GM21723 (cell line): ENCODE measurements around the gene MEP1B.
"Not testable (repeated sequence)": the region's sequence is repeated elsewhere in the genome, so short reads cannot be mapped to it uniquely, and the experiment has no call there.

Experiments used
- ATAC-seq: cut with Tn5 transposase; IDR thresholded peaks from one replicate; pipeline ENCODE4 v1.9.1; 2021; ENCODE audit warnings: mild to moderate bottlenecking, moderate library complexity; ENCODE audit not compliant: unreplicated experiment

The MEP1B gene

DNA sequence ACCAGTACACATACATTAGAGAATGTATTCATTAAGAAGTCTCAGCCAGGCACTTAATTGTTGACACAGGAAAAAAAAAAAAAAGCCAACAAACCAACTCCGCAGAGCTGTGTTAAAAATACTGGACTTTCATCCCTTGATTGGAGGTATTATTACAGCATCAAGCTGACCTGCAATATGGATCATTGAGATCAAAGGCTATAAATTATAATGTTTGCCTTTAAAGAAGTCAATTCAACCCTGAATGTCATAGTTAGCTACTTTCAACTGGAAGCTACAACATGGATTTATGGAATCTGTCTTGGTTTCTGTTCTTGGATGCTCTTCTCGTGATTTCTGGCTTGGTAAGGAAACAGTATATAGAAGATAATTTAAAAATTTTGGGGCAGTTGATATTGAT lies at the start of gene MEP1B:
MEP1B (plus strand) TSS at position 250 of the 400 bp plus-strand sequence; CDS start at position 282, 32 bp downstream.
- ATAC-seq = no peak

DNA sequence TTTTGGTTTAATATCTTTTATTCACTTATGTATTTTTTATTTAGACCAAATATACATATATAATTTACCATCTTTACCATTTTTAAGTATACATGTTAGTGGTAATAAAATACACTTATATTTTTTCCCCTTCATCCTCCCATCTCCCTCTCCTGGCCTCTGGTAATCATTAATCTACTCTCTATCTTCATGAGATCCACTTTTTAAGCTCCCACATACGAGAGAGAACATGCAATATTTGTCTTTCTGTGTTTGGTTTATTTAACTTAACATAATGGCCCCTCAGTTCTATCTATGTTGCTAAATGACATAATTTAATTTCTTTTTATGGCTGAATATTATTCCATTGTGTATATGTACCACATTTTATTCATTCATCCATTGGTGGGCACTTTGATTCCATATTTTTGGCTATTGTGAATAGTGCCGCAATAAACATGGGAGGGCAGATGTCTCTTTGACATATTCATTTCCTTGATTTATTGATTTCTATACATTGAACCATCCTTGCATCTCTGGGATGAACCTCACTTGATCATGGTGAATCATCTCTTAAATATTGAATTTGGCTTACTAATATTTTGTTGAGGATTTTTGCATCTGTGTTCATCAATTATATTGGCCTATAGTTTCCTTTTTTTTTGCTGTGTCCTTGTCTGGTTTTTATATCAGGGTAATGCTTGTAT lies 41.5 kb upstream of the MEP1B start:
- ATAC-seq = no peak

DNA sequence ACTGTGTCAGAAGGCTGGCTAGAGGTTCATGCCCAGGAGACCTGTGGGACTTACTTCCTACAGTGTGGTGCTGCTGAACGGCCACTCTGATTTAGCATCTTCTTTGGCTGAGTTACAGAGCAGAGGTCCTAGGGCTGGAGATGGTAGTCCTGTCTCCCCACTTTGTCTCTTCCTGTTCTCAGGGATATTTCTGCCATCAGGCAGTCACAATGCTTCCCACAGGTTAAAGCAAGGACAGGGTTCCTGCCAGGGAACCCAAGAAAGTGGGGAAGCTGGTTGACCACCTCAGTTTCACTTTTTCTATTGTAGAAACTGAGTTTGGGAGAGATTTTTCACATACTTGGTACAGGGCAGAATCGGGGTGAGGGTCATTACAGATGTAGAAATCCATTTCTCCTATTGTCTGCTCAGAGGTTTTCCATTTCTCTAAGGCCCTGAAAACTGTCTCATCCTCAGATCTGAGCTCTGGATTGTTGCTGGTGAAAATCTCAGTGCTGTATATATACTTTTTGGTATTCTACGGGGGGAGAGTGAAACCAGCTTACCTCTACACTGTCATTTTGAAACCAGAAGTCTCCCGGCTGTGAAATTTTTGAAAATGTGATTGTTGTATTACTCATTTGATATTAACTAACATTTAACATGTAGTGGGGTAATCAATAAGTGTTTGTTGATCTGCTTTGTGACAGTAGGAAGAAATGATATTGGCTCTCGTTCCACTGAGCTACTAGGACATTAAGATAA lies 37.0 kb upstream of the MEP1B start:
- peak; percentile 88 for ATAC-seq

DNA sequence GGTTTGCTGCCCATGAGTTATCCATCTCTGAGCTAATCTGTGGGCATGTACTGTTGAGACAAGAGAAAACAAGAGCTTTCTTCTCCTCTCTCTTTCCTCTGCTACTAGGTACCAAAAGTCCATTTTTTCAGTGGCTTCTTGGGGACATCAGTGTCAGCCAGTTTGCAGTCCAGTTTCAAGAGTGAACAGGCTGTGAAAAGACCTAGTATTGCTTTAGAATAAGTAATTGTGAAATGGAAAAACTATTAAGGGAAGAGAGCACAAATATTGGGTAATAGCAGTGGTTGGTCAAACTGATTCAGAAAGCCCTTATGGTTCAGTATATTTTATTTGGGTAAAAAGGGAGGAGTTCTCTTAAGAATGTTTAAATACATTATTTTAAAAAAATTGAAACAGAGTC lies 33.0 kb upstream of the MEP1B start:
- ATAC-seq = no peak

DNA sequence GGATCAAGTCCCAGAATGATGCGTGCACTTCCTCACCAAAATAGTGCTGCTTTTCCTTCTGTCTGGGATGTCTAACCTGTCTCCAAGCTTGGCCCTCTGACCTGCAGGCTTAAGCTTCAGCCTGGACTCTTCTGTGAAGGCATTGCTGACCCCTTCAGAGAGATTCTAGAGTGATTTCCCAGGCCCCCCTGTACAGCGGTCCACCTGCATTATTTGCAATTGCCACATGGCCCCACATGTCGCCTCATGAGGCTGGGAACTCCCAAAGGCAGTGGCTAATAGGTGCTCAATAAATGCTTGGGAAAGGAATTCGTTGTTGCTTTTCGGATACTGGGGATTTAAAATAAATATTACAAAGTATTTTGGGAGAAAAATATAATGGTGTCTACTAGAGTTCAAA lies 32.3 kb upstream of the MEP1B start:
- ATAC-seq = no peak

DNA sequence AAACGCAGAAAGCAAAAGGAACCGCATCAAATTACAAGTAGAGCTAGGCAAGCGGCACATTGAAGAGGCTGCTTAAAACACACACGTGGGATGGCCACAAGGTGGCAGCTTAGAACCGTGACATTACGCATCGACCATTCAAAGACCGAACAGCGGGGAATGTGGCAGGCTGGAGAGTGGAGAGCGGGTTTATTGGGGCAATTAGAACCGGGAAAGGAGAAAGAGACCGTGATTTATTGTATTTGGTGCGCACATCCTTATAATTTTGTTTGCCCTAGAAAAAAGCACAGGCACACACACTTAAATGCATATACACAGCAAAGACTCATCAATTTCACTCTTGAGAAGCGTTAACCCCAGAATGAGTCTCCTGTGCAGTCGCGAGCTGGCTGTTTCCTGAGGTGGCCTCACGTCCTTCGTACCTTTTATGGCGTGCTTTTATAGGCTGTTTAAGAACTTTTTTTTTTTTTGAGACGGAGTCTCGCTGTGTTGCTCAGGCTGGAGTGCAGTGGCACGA lies 31.7 kb upstream of the MEP1B start:
- ATAC-seq = peak; percentile 92

DNA sequence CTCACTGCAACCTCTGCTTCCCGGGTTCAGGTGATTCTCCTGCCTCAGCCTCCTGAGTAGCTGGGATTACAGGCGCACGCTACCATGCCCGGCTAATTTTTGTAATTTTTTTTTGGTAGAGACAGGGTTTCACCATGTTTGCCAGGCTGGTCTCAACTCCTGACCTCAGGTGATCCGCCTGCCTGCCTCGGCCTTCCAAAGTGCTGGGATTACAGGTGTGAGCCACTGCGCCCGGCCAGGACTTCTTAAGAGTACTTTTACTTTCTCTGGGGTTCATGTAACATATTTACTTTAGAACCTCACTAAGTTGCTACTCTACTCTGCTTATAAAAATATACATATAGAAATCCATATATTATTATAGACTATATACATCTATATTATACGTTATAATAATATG lies 31.2 kb upstream of the MEP1B start:
- not testable (repeated sequence) for ATAC-seq

DNA sequence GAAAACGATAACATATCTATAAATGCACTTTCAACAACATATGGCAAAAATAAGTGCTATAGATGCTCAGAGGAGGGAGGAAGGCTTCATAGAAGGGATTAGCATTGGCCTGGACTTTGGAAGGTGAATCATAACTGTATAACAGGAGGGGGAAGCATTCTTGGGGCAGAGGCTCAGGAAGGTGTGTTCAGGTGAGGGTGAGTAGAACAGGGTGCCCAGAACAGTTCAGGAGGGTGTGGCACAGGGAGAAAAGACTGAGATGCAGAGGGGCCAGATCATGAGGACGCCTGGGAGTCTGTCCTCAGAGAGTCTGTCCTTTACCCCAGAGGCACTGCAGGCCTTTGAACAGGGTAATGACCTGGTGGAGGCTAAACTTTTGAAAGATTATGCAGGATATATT lies 29.3 kb upstream of the MEP1B start:
- ATAC-seq = no peak

DNA sequence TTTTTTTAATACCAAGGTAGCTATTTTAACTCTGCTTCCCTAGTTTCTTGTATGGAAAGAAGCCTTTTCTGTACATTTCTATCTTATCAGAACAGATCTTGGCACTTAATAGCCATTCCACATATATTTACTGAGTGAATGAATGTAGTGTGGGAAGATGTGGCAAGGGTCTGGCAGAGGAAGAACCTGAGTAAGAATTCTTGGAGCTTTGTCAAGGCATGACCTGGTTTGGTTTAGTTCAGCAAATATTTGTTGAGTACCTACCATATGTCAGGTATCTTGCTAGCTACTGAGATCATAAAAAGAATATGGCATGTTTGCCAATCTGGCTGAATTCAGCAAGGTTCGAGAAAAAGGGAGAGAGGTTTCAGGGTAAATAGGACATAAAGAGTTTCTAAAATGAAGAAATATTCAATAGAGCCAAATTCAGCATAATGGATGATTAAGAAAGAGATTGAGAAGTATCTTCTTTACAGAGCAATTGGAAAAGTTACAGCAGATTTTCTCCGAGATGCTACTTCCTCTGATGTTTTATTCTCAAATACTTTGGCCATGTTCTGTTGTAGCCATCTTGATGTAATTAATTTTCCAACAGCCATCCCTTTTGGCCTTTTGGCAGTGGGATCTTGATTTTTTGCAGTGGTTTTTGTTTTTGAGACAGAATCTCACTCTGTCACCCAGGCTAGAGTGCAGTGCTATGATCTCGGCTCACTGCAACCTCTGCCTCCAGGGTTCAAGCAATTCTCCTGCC lies 21.7 kb upstream of the MEP1B start:
- no peak for ATAC-seq

DNA sequence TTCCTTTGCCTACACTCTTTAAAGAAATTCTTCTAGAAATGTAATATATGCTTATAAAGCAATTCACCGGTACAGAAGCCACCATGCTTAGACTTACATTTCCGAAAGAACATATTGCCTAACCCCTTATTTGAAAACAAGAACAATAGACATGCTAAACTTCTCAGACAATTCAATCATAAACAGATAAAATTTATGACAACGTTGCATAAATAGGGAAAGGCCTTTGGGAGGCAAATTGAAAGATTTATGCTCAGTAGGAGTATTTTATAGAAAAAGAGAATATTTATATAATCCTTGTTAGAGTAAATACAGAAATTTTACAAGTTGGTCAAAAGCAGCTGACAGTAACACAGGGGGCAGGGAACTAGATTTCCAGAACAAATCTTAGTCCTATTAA lies 16.2 kb upstream of the MEP1B start:
- ATAC-seq = no peak

DNA sequence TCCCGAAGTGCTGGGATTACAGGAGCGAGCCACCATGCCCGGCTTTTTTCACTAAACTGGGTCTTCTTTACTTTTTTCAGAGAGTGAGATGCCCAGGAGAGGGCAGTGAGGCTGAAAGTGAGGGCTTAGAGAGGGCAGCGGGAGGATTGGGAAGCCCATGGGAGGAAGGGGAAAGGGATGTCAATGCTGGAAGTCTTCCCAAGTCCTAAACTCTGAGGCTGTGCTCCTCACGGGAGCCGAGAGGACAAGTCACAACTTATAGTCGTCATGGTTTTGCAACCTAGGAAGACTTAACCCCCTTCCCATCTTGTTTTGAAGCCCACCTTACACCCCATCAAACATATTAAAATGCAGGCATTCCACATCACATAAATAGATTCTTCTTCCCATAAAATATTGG lies 15.1 kb upstream of the MEP1B start:
- ATAC-seq = no peak

DNA sequence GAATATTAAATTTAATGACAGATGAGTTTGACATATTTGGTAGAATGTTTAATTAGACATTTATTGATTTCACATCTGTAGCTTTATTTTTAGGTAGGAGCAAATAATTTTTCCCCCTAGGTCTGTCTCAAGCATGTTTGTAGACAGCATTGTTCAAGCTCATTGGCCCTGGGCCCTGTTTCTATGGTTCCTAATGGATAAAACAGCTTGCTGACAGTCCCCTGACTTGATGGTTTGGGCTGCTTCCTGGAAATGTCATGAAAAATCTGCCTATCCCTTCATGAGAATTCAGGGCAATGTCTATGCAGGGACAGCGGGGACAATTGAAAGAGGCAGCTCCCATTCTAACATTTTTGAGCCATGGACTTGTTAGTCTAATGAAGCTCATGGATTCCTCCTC lies 14.6 kb upstream of the MEP1B start:
- no peak for ATAC-seq

DNA sequence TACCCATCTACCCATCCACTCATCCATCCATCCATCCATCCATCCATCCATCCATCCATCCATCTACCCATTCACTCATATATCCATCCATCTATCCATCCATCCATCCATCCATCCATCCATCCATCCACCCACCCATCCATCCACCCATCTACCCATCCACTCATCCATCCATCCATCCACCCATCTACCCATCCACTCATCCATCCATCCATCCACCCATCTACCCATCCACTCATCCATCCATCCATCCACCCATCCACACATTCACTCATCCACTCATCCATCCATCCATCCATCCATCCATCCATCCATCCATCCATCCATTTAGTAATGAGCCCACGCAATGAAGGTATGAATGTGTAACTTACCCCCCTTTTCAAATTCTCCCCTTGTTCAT lies 13.1 kb upstream of the MEP1B start:
- not testable (repeated sequence) for ATAC-seq

DNA sequence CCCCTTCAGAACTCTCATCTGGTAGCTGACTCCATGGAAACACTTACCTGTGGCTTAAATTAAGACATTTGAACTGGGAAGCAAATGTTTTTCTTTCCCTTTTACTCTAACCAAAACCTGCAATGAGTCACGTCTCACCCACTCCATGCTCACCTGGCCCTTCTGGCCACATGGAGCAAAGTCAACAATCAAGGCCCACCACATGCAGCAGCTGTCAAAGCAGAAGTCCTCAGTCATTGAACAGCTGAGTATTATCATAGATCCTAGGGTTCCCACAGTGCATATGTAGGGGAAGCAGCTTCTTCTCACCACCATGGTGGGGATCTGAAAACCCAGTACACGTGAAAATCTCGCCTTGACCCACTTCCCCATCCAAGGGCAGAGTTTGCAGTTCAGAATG lies 12.3 kb upstream of the MEP1B start:
- ATAC-seq = no peak

DNA sequence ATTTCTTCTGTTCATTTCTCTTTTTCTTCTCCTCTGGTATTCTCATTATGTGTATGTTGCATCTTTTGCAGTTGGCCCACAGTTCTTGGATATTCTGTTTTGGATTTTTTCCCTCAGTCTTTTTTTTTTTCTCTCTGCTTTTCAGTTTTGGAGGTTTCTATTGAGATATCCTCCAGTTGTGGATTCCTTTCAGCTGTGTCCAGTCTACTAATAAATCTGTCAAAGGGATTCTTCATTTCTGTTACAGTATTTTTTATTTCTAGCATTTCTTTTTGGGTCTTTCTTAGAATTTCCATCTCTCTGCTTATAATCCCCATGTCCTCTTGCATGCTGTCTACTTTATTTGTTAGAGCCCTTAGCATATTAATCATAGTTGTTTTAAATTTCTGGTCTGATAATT lies 6.3 kb upstream of the MEP1B start:
- no peak for ATAC-seq

DNA sequence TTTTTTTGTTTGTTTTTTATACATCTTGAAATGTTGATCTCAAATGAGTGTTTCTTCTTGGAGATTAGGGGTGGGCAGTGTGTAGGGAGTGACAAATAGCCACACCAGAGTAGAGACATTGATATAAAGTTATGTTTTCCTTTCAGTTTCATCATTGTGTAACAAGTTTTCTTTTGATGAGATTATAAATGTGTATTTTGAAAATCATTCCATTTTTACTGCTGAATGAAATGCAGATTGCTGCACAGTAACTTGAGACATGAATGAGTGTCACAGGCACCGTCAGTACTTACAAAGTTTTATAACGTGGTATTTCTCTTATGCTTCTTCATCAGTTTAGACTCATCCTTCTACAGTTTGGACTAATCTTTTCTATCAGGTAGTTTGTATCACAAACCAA lies 370 bp downstream of the MEP1B start:
- ATAC-seq = no peak

DNA sequence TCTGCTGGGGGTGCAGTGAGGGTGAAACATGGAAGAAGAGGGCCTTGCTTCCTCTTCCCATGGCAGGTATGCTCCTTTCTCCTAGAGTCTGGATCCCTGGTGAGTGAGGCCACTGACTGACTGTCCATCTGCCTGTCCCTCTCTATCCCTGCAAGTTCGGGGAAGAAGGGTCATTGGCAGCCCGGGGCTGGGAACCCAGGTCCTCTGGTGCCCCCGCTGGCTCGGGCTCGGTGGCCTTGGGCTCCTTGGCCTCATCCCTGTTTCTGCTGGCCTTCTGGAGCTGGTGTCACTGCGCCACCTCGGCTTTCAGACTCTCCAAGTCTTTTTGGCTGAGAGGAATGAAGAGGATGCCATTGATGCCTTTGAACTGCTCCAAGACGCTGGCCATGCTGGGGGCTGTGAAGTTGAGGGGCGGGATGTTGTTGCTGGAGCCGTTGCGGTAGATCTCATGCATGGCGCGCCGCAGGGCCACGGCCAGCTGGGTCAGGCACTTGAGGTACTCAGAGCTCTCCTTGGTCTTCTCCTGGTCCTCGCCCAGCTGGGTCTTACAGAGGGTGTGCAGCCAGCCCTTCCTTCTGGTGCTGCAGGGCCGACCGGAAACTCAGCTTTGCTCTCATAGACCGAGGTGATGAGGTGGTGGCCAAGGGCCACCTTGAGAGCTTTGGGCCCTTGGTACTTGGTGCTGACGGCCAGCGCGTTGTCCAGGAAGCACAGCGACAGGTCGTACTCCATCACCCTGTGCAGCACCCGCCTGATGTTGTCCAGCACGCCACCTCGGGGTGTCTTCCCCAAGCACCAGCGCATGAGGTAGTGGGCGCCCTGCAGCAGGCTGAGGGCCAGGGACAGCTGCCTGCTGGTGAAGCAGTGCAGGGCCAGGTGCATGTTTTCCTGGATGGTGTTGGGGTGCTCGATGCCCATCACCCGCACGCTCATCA lies 6.3 kb downstream of the MEP1B start:
- ATAC-seq = no peak

DNA sequence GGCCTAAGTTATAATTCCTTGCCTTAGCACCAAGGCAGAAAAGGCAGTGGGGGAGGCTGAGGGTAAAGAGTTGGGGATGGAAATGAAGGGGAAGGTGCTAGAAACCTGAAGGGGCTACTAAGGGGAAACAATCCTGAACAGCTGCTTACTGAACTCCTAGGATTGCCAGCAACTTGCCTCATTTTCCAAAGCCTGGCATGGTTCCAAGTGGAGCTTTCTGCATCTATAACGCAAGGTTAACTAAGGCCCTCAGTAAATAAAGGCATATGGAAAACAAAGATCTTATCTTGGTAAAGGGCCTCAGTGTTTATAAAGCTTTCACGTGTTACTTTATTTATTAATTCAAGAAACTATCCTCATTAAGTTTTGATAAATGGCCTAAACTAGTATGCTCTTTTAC lies 10.9 kb downstream of the MEP1B start:
- no peak for ATAC-seq

DNA sequence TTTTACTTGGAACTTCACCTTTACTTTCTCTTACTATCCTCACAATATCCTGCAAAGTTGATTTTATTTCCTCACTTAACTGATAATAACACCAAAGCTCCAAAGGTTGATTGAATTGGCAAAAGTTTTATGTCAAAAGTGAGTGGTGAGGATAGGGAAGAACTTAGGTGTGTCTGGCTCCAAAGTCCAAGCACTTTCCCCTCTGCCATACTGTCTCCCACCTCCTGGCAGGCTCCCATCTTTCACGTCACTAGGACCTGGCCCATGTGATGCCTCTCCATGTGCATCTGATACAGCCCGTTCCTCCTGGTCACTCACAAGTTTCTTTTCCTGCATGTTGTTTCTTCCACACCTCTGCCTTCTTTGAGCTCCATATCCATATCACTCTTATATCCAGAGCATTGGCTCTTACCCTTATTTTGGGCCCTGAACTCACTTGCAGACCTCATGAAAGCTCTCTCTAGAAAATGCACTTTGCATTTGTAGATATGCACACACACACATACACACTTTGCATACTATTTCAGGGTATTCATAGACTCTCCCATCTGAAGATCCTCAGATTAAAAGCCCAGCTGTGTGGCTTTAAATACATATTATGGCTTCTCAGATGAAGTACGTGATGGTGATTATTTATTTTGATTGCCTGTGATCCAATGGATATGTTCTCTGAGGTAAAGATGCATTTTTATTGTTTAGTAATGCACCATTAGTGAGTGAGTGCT lies 12.3 kb downstream of the MEP1B start:
- ATAC-seq = no peak

DNA sequence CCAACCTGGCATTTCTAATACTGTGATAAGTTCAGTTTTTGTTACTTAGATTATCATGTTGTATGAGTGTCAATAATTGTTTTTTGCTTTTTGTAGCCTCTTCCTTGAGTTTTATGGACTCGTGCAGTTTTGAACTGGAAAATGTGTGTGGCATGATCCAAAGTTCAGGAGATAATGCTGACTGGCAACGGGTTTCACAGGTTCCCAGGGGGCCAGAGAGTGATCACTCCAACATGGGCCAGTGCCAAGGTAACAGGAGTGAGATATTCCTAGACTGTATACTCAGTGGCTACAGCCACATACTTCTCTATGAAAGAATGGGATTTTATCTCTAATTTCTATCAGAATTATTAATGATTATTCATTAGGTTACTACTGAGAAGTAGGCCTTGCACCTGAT lies 18.2 kb downstream of the MEP1B start:
- ATAC-seq = no peak
